ACC112 (cell line): ENCODE measurements around the gene ALDH4A1.

ENCODE experiments used
- H2AFZ ChIP-seq: fragments of 200-600 bp; sonication (generic); one replicate; pipeline ENCODE4 v1.6.0; 2017; ENCODE audit warnings: antibody characterized with exemption, low read length; ENCODE audit not compliant: unreplicated experiment
- H3K27ac ChIP-seq: fragments of 200-600 bp; sonication (generic); 2 replicates; pipeline ENCODE4 v1.5.1; 2014; ENCODE audit warnings: low read depth, mild to moderate bottlenecking, antibody characterized with exemption, low read length, moderate library complexity
- H3K27me3 ChIP-seq: fragments of 200-600 bp; sonication (generic); 2 replicates; pipeline ENCODE4 v1.6.1; 2014; ENCODE audit warnings: mild to moderate bottlenecking, antibody characterized with exemption, low read length, moderate library complexity, mixed read lengths; ENCODE audit not compliant: insufficient read depth
- H3K36me3 ChIP-seq: fragments of 200-600 bp; sonication (generic); 2 replicates; pipeline ENCODE4 v1.6.1; 2016; ENCODE audit warnings: mild to moderate bottlenecking, antibody characterized with exemption, low read length, moderate library complexity, mixed read lengths; ENCODE audit not compliant: insufficient read depth
- H3K4me1 ChIP-seq: fragments of 200-600 bp; sonication (generic); one replicate; pipeline ENCODE4 v1.6.1; 2016; ENCODE audit warnings: low read length, mixed read lengths; ENCODE audit not compliant: insufficient read depth, unreplicated experiment, control insufficient read depth
- H3K4me3 ChIP-seq: fragments of 200-600 bp; sonication (generic); 2 replicates; pipeline ENCODE4 v1.5.1; 2014; ENCODE audit warnings: mild to moderate bottlenecking, low read depth, low read length
- H3K79me2 ChIP-seq: fragments of 200-600 bp; sonication (generic); one replicate; pipeline ENCODE4 v1.6.0; 2016; ENCODE audit warnings: low read length; ENCODE audit not compliant: control insufficient read depth, unreplicated experiment, insufficient read depth

ALDH4A1 gene

GRCh38 chr1:18866846-18867245, 35.5 kb downstream of the ALDH4A1 start:
- Histone ChIP-seq H3K4me3 (no peak overlapping the region), H3K27me3 (peaks cover 30% of the 10 kb centered on the region), H2AFZ (no peak overlapping the region), H3K79me2 (no peaks in the 10 kb centered on the region), H3K27ac (no peak overlapping the region), H3K4me1 (no peaks in the 10 kb centered on the region), H3K36me3 (no peaks in the 10 kb centered on the region)

- Histone ChIP-seq H3K79me2 (no peaks in the 10 kb centered on the region), H3K4me3 (no peak overlapping the region), H3K27ac (no peak overlapping the region), H3K36me3 (no peaks in the 10 kb centered on the region), H3K27me3 (peaks cover 30% of the 10 kb centered on the region), H3K4me1 (no peaks in the 10 kb centered on the region), H2AFZ (no peak overlapping the region)
Observed at GRCh38 chr1:18866314-18866713, 36.0 kb downstream of the ALDH4A1 start.

- no peak overlapping the region for H3K27ac ChIP-seq
- H3K79me2 ChIP-seq = no peaks in the 10 kb centered on the region
- no peaks in the 10 kb centered on the region for H3K4me1 ChIP-seq
- H3K4me3 ChIP-seq = no peak overlapping the region
- H2AFZ ChIP-seq = no peak overlapping the region
- peaks cover 34% of the 10 kb centered on the region for H3K27me3 ChIP-seq
- H3K36me3 ChIP-seq = no peaks in the 10 kb centered on the region
Observed at GRCh38 chr1:18865176-18865575, 37.2 kb downstream of the ALDH4A1 start.

- Histone ChIP-seq H3K4me3 (no peak overlapping the region), H3K79me2 (no peaks in the 10 kb centered on the region), H2AFZ (no peak overlapping the region), H3K4me1 (no peaks in the 10 kb centered on the region), H3K27ac (no peak overlapping the region), H3K36me3 (no peaks in the 10 kb centered on the region), H3K27me3 (peaks cover 27% of the 10 kb centered on the region)
Observed at GRCh38 chr1:18861590-18861989, 40.8 kb downstream of the ALDH4A1 start.

GRCh38 chr1:18861082-18861481, 41.3 kb downstream of the ALDH4A1 start:
- H3K27ac ChIP-seq = no peak overlapping the region
- no peak overlapping the region for H2AFZ ChIP-seq
- H3K4me1 ChIP-seq = no peaks in the 10 kb centered on the region
- H3K27me3 ChIP-seq = peaks cover 24% of the 10 kb centered on the region
- no peak overlapping the region for H3K4me3 ChIP-seq
- no peaks in the 10 kb centered on the region for H3K36me3 ChIP-seq
- H3K79me2 ChIP-seq = no peaks in the 10 kb centered on the region

GRCh38 chr1:18859560-18859959, 42.8 kb downstream of the ALDH4A1 start, which contains the start of gene TAS1R2:
TAS1R2 (minus strand) TSS chr1:18859660; CDS start chr1:18859660, 0 bp downstream.
- Histone ChIP-seq H3K4me1 (no peaks in the 10 kb centered on the region), H3K79me2 (no peaks in the 10 kb centered on the region), H3K27ac (no peak within 1 kb of the TSS), H3K36me3 (no peaks in the 10 kb centered on the region), H2AFZ (no peak within 1 kb of the TSS), H3K27me3 (peaks cover 10% of the 10 kb centered on the region), H3K4me3 (no peak within 1 kb of the TSS)

GRCh38 chr1:18858070-18858688, 44.2 kb downstream of the ALDH4A1 start:
- no peaks in the 10 kb centered on the region for H3K4me1 ChIP-seq
- no peaks in the 10 kb centered on the region for H3K36me3 ChIP-seq
- no peaks in the 10 kb centered on the region for H3K79me2 ChIP-seq
- H3K27me3 ChIP-seq = peaks cover 14% of the 10 kb centered on the region
- H3K4me3 ChIP-seq = no peak overlapping the region
- no peak overlapping the region for H3K27ac ChIP-seq
- H2AFZ ChIP-seq = no peak overlapping the region

- Histone ChIP-seq H3K4me3 (no peak overlapping the region), H3K79me2 (no peaks in the 10 kb centered on the region), H3K4me1 (no peaks in the 10 kb centered on the region), H3K27ac (no peak overlapping the region), H2AFZ (no peak overlapping the region), H3K27me3 (peaks cover 26% of the 10 kb centered on the region), H3K36me3 (no peaks in the 10 kb centered on the region)
Observed at GRCh38 chr1:18856435-18856834, 45.9 kb downstream of the ALDH4A1 start.

- no peak overlapping the region for H3K4me3 ChIP-seq
- H3K4me1 ChIP-seq = no peaks in the 10 kb centered on the region
- no peaks in the 10 kb centered on the region for H3K36me3 ChIP-seq
- H2AFZ ChIP-seq = no peak overlapping the region
- H3K27ac ChIP-seq = no peak overlapping the region
- H3K79me2 ChIP-seq = no peaks in the 10 kb centered on the region
- H3K27me3 ChIP-seq = peaks cover 23% of the 10 kb centered on the region
Observed at GRCh38 chr1:18855573-18855972, 46.8 kb downstream of the ALDH4A1 start.

- no peak overlapping the region for H2AFZ ChIP-seq
- H3K27me3 ChIP-seq = peaks cover 33% of the 10 kb centered on the region
- H3K4me1 ChIP-seq = no peaks in the 10 kb centered on the region
- no peak overlapping the region for H3K27ac ChIP-seq
- H3K79me2 ChIP-seq = no peaks in the 10 kb centered on the region
- H3K4me3 ChIP-seq = no peak overlapping the region
- H3K36me3 ChIP-seq = no peaks in the 10 kb centered on the region
Observed at GRCh38 chr1:18854331-18855025, 47.9 kb downstream of the ALDH4A1 start.

- Histone ChIP-seq H3K36me3 (no peaks in the 10 kb centered on the region), H3K27ac (no peak overlapping the region), H3K4me3 (no peak overlapping the region), H3K4me1 (no peaks in the 10 kb centered on the region), H2AFZ (no peak overlapping the region), H3K79me2 (no peaks in the 10 kb centered on the region), H3K27me3 (peaks cover 49% of the 10 kb centered on the region)
Observed at GRCh38 chr1:18852501-18852900, 49.9 kb downstream of the ALDH4A1 start.
